GM06990 (cell line): ENCODE data around the gene BHLHE23.

Experiments
- DNase-seq: peaks from one replicate; pipeline ENCODE4 v3.0.0-alpha.2; 2011; ENCODE audit not compliant: insufficient read length; ENCODE audit errors: extremely low read depth
- H3K27me3 ChIP-seq: replicated peaks from 2 replicates; pipeline ENCODE4 v1.6.0; 2011; ENCODE audit warnings: low read length; ENCODE audit not compliant: control insufficient read depth, insufficient read depth
- H3K36me3 ChIP-seq: 2 replicates; pipeline ENCODE4 v1.5.1; 2011; ENCODE audit warnings: low read length; ENCODE audit not compliant: control insufficient read depth, insufficient read depth
- H3K4me3 ChIP-seq: replicated peaks from 2 replicates; pipeline ENCODE4 v1.5.1; 2011; ENCODE audit warnings: low read depth, mild to moderate bottlenecking, control low read depth, low read length
- CTCF ChIP-seq: IDR thresholded peaks from 2 replicates; pipeline ENCODE4 v1.5.1; 2011; ENCODE audit warnings: low read length, control low read depth, mild to moderate bottlenecking, inconsistent platforms; ENCODE audit not compliant: insufficient read depth, poor library complexity, severe bottlenecking

Gene BHLHE23

GRCh38 chr20:63025534-63026331, 19.0 kb upstream of the BHLHE23 start:
- DNase-seq = no peak
- no peak for TF ChIP-seq CTCF
- H3K4me3 ChIP-seq = no peak overlapping the region
- H3K36me3 ChIP-seq = peaks cover 11% of the 10 kb centered on the region
- no peaks in the 10 kb centered on the region for H3K27me3 ChIP-seq

- Histone ChIP-seq H3K4me3 (no peak overlapping the region), H3K27me3 (no peaks in the 10 kb centered on the region), H3K36me3 (peaks cover 12% of the 10 kb centered on the region)
- no peak for DNase-seq
- TF ChIP-seq CTCF = no peak
These were observed 18.0 kb upstream of the BHLHE23 start for GRCh38 chr20:63024573-63025392.

- TF ChIP-seq CTCF = no peak
- no peak for DNase-seq
- Histone ChIP-seq H3K27me3 (no peaks in the 10 kb centered on the region), H3K36me3 (peaks cover 12% of the 10 kb centered on the region), H3K4me3 (no peak overlapping the region)
These were observed 17.3 kb upstream of the BHLHE23 start for GRCh38 chr20:63023936-63024571.

GRCh38 chr20:63023071-63023935, 16.5 kb upstream of the BHLHE23 start:
- DNase-seq = no peak
- no peak for TF ChIP-seq CTCF
- Histone ChIP-seq H3K27me3 (no peaks in the 10 kb centered on the region), H3K4me3 (no peak overlapping the region), H3K36me3 (peaks cover 12% of the 10 kb centered on the region)

GRCh38 chr20:63022501-63022900, 15.7 kb upstream of the BHLHE23 start:
- no peak for TF ChIP-seq CTCF
- H3K27me3 ChIP-seq = no peaks in the 10 kb centered on the region

More at GRCh38 chr20:63022501-63022900, 15.7 kb upstream of the BHLHE23 start:
- Histone ChIP-seq H3K36me3 (peaks cover 12% of the 10 kb centered on the region), H3K4me3 (no peak overlapping the region)
- DNase-seq = no peak
